ENCODE measurements around the gene MAT2B.

GRCh38 chr5:163509291-163509951, 4.0 kb downstream of the MAT2B start:
- TF ChIP-seq POLR2A (IDR thresholded peaks at IDR 0.05): peak in 1 of 2 donors; percentile 49
- TF ChIP-seq CTCF (IDR thresholded peaks at IDR 0.05): no peak
